ENCODE data around the gene PDCD10. TPM values are rescaled to one million over a fixed set of nuclear protein-coding genes. Genes with fewer than 3 reads are reported as not detected.

The PDCD10 gene
- total RNA-seq: 39.9 and 63.1 TPM in 2 replicates

GRCh38 chr3:167734498-167735232 lies at the start of gene PDCD10:
PDCD10 (minus strand) TSS chr3:167734892; CDS start chr3:167720157, 14,735 bp downstream.

GRCh38 chr3:167735233-167736138 lies 794 bp upstream of the PDCD10 start, which contains the start of gene SERPINI1:
SERPINI1 (plus strand) TSS chr3:167735721; CDS start chr3:167789129, 53,408 bp downstream.

GRCh38 chr3:167653760-167654159 lies 80.9 kb downstream of the PDCD10 start, which contains the start of gene WDR49:
WDR49 (minus strand) TSS chr3:167653942; CDS start chr3:167653425, 517 bp downstream.

Other genes starting within 250 kb of the PDCD10 start
- gene WDR49, start 81.0 kb downstream of the PDCD10 start, total RNA-seq: 0.13 and 0.48 TPM in 2 replicates
- gene SERPINI1, start 829 bp upstream of the PDCD10 start, total RNA-seq: 0.56 and 1.6 TPM in 2 replicates